Karpas-422 (cell line): ENCODE data around the gene CELF2. TPM values are rescaled to one million over a fixed set of nuclear protein-coding genes. Genes with fewer than 3 reads are reported as not detected.

Source experiments
- DNase-seq: peaks from one replicate; pipeline ENCODE4 v3.0.0-alpha.2; 2015
- H2AFZ ChIP-seq: fragments of 200-600 bp; sonication (generic); 2 replicates; pipeline ENCODE4 v1.6.1; 2014; ENCODE audit warnings: antibody characterized with exemption, low read length, mixed read lengths
- H3K27ac ChIP-seq: fragments of 200-600 bp; sonication (generic); 2 replicates; pipeline ENCODE4 v1.5.1; 2014; ENCODE audit warnings: mild to moderate bottlenecking, low read length, moderate library complexity
- H3K27me3 ChIP-seq: fragments of 200-600 bp; sonication (generic); 2 replicates; pipeline ENCODE4 v1.6.1; 2014; ENCODE audit warnings: low read length, mixed read lengths
- H3K36me3 ChIP-seq: fragments of 200-600 bp; sonication (generic); 2 replicates; pipeline ENCODE4 v1.6.1; 2014; ENCODE audit warnings: low read length, mixed read lengths; ENCODE audit not compliant: insufficient read depth
- H3K4me1 ChIP-seq: fragments of 200-600 bp; sonication (generic); 2 replicates; pipeline ENCODE4 v1.6.1; 2014; ENCODE audit warnings: mild to moderate bottlenecking, low read length, mixed read lengths
- H3K4me2 ChIP-seq: fragments of 200-600 bp; sonication (generic); 2 replicates; pipeline ENCODE4 v1.6.1; 2014; ENCODE audit warnings: low read length, low read depth, mild to moderate bottlenecking; ENCODE audit not compliant: poor library complexity, severe bottlenecking
- H3K4me3 ChIP-seq: fragments of 200-600 bp; sonication (generic); 2 replicates; pipeline ENCODE4 v1.5.1; 2014; ENCODE audit warnings: mild to moderate bottlenecking, antibody characterized with exemption, low read length, mixed read lengths
- H3K79me2 ChIP-seq: fragments of 200-600 bp; sonication (generic); 2 replicates; pipeline ENCODE4 v1.6.1; 2014; ENCODE audit warnings: mild to moderate bottlenecking, low read length, mixed read lengths
- H3K9ac ChIP-seq: fragments of 200-600 bp; sonication (generic); 2 replicates; pipeline ENCODE4 v1.6.0; 2014; ENCODE audit warnings: low read length
- H3K9me2 ChIP-seq: fragments of 200-600 bp; sonication (generic), shearing (Covaris generic); replicated peaks from 2 replicates; pipeline ENCODE4 v1.6.0; 2014; ENCODE audit warnings: mild to moderate bottlenecking, low read length, moderate library complexity; ENCODE audit not compliant: insufficient read depth
- H3K9me3 ChIP-seq: fragments of 300-700, 200-600 bp; sonication (generic); 2 replicates; pipeline ENCODE4 v1.6.1; 2014; ENCODE audit warnings: low read length, mixed read lengths
- H4K20me1 ChIP-seq: fragments of 200-600 bp; sonication (generic); 2 replicates; pipeline ENCODE4 v1.6.1; 2014; ENCODE audit warnings: mild to moderate bottlenecking, antibody characterized with exemption, low read length, low read depth; ENCODE audit not compliant: insufficient read depth
- total RNA-seq: library from RNA; depleted of rRNA; stranded (reverse); fragments of >200 nt; shearing (Covaris generic); gene quantifications from 2 replicates; pipeline ENCODE4 v1.2.3, GENCODE V29; 2014; ENCODE audit warnings: low replicate concordance

CELF2 gene
- total RNA-seq, 1 experiment from 2014 or later: 2.3 TPM

GRCh38 chr10:11293332-11293731 lies 275.7 kb downstream of the CELF2 start:
- Histone ChIP-seq H2AFZ (no peak overlapping the region), H3K79me2 (no peaks in the 10 kb centered on the region), H3K9ac (no peak overlapping the region), H3K27ac (no peak overlapping the region), H3K36me3 (no peaks in the 10 kb centered on the region), H3K27me3 (no peaks in the 10 kb centered on the region), H3K9me2 (no peaks in the 10 kb centered on the region), H3K9me3 (no peaks in the 10 kb centered on the region), H3K4me2 (no peak overlapping the region), H3K4me3 (no peak overlapping the region), H3K4me1 (no peaks in the 10 kb centered on the region), H4K20me1 (no peaks in the 10 kb centered on the region)
- DNase-seq: no peak

GRCh38 chr10:11294831-11295450 lies 277.3 kb downstream of the CELF2 start:
- DNase-seq: no peak
- H4K20me1 ChIP-seq: no peaks in the 10 kb centered on the region
- H3K79me2 ChIP-seq: no peaks in the 10 kb centered on the region
- no peak overlapping the region for H3K4me2 ChIP-seq
- H3K9me2 ChIP-seq: no peaks in the 10 kb centered on the region
- H3K27ac ChIP-seq: no peak overlapping the region
- no peaks in the 10 kb centered on the region for H3K36me3 ChIP-seq
- H3K4me3 ChIP-seq: no peak overlapping the region
- H2AFZ ChIP-seq: no peak overlapping the region
- H3K4me1 ChIP-seq: no peaks in the 10 kb centered on the region
- H3K9me3 ChIP-seq: no peaks in the 10 kb centered on the region
- no peak overlapping the region for H3K9ac ChIP-seq
- no peaks in the 10 kb centered on the region for H3K27me3 ChIP-seq

- Histone ChIP-seq H3K9me3 (no peaks in the 10 kb centered on the region), H3K9ac (no peak overlapping the region), H3K27me3 (no peaks in the 10 kb centered on the region), H4K20me1 (no peaks in the 10 kb centered on the region), H2AFZ (no peak overlapping the region), H3K4me1 (no peaks in the 10 kb centered on the region), H3K4me3 (no peak overlapping the region), H3K27ac (no peak overlapping the region), H3K79me2 (no peaks in the 10 kb centered on the region), H3K9me2 (no peaks in the 10 kb centered on the region), H3K4me2 (no peak overlapping the region), H3K36me3 (no peaks in the 10 kb centered on the region)
- DNase-seq: no peak
Observed at GRCh38 chr10:11295492-11295891, 277.8 kb downstream of the CELF2 start.

- Histone ChIP-seq H2AFZ (no peak overlapping the region), H3K9me2 (no peaks in the 10 kb centered on the region), H3K79me2 (no peaks in the 10 kb centered on the region), H4K20me1 (no peaks in the 10 kb centered on the region), H3K4me2 (no peak overlapping the region), H3K4me1 (no peaks in the 10 kb centered on the region), H3K9ac (no peak overlapping the region), H3K27me3 (no peaks in the 10 kb centered on the region), H3K9me3 (no peaks in the 10 kb centered on the region), H3K4me3 (no peak overlapping the region), H3K36me3 (no peaks in the 10 kb centered on the region), H3K27ac (no peak overlapping the region)
- no peak for DNase-seq
Observed at GRCh38 chr10:11297136-11297535, 279.5 kb downstream of the CELF2 start.

GRCh38 chr10:11298116-11298515 lies 280.4 kb downstream of the CELF2 start:
- Histone ChIP-seq H3K4me2 (no peak overlapping the region), H3K9me2 (no peaks in the 10 kb centered on the region), H4K20me1 (no peaks in the 10 kb centered on the region), H3K36me3 (no peaks in the 10 kb centered on the region), H3K9me3 (no peaks in the 10 kb centered on the region), H3K4me3 (no peak overlapping the region), H3K9ac (no peak overlapping the region), H3K4me1 (no peaks in the 10 kb centered on the region), H3K27me3 (no peaks in the 10 kb centered on the region), H3K79me2 (no peaks in the 10 kb centered on the region), H2AFZ (no peak overlapping the region), H3K27ac (no peak overlapping the region)
- DNase-seq: no peak

- H3K79me2 ChIP-seq: no peaks in the 10 kb centered on the region
- no peak overlapping the region for H3K9ac ChIP-seq
- H3K36me3 ChIP-seq: no peaks in the 10 kb centered on the region
- H2AFZ ChIP-seq: no peak overlapping the region
- no peak overlapping the region for H3K4me3 ChIP-seq
- no peaks in the 10 kb centered on the region for H3K27me3 ChIP-seq
- no peaks in the 10 kb centered on the region for H3K9me3 ChIP-seq
- H3K4me2 ChIP-seq: no peak overlapping the region
- no peaks in the 10 kb centered on the region for H4K20me1 ChIP-seq
- no peaks in the 10 kb centered on the region for H3K9me2 ChIP-seq
- H3K4me1 ChIP-seq: no peaks in the 10 kb centered on the region
- DNase-seq: no peak
- no peak overlapping the region for H3K27ac ChIP-seq
Observed at GRCh38 chr10:11299125-11299524, 281.5 kb downstream of the CELF2 start.

GRCh38 chr10:11300026-11300425 lies 282.4 kb downstream of the CELF2 start:
- Histone ChIP-seq H3K4me3 (no peak overlapping the region), H3K4me2 (no peak overlapping the region), H4K20me1 (no peaks in the 10 kb centered on the region), H3K36me3 (no peaks in the 10 kb centered on the region), H3K27me3 (no peaks in the 10 kb centered on the region), H3K9me3 (no peaks in the 10 kb centered on the region), H2AFZ (no peak overlapping the region), H3K4me1 (no peaks in the 10 kb centered on the region), H3K9ac (no peak overlapping the region), H3K79me2 (no peaks in the 10 kb centered on the region), H3K9me2 (no peaks in the 10 kb centered on the region), H3K27ac (no peak overlapping the region)
- DNase-seq: no peak

GRCh38 chr10:11300563-11300962 lies 282.9 kb downstream of the CELF2 start:
- Histone ChIP-seq H3K27ac (no peak overlapping the region), H3K79me2 (no peaks in the 10 kb centered on the region), H3K27me3 (no peaks in the 10 kb centered on the region), H3K9me2 (no peaks in the 10 kb centered on the region), H3K9ac (no peak overlapping the region), H3K4me2 (no peak overlapping the region), H3K36me3 (no peaks in the 10 kb centered on the region), H2AFZ (no peak overlapping the region), H3K4me1 (no peaks in the 10 kb centered on the region), H4K20me1 (no peaks in the 10 kb centered on the region), H3K9me3 (no peaks in the 10 kb centered on the region), H3K4me3 (no peak overlapping the region)
- no peak for DNase-seq
